ENCODE measurements around the gene WBP2NL.

WBP2NL gene

DNA sequence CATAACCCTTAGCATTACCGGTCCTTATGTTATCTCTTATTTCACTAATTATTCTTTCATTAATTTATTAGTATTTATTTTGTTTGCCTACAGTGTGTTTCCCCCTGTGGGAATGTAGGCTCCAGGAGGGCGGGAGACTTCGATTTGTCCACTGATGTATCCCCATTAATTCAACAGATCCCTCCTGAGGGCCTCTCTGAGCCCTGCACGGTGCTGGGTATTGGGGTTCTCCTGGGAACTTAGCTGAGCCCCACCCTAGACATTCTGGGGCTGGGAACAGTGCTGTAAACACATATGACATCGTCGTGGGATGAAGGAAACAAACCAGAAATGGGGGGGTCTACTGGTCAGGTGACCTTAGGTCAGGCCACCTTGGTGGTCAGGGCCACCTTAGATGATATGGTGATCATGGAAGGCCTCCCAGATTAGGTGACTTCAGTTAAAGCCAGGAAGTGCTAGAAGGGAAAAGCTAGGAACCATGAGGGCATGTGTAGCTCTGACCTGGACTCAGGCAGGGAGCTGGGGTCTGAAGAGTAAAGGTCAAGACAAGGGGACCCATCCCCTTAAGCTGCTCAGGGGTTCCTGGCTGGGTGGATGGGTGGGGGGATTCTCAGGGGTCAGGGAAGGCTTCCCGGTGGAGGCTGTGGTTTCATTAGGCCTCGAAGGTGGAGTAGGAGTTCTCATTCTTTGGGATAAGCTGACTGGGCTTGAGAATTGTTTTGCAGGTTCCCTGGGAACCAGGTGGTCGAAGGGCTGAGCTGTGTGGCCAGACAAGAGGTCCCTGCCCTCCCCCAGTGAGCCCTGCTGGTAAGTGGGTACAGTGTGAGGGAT, 76.5 kb downstream of the WBP2NL start:
- DNase-seq (ENCODE audit: low read depth): peak; percentile 12
- TF ChIP-seq, protein P1, sequence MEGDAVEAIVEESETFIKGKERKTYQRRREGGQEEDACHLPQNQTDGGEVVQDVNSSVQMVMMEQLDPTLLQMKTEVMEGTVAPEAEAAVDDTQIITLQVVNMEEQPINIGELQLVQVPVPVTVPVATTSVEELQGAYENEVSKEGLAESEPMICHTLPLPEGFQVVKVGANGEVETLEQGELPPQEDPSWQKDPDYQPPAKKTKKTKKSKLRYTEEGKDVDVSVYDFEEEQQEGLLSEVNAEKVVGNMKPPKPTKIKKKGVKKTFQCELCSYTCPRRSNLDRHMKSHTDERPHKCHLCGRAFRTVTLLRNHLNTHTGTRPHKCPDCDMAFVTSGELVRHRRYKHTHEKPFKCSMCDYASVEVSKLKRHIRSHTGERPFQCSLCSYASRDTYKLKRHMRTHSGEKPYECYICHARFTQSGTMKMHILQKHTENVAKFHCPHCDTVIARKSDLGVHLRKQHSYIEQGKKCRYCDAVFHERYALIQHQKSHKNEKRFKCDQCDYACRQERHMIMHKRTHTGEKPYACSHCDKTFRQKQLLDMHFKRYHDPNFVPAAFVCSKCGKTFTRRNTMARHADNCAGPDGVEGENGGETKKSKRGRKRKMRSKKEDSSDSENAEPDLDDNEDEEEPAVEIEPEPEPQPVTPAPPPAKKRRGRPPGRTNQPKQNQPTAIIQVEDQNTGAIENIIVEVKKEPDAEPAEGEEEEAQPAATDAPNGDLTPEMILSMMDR (conservative IDR thresholded peaks at IDR 0.05; ENCODE audit: low read depth, low read length): no peak
- H3K4me3 ChIP-seq (ENCODE audit: low read depth, low read length): peak overlapping the region; percentile 87

DNA sequence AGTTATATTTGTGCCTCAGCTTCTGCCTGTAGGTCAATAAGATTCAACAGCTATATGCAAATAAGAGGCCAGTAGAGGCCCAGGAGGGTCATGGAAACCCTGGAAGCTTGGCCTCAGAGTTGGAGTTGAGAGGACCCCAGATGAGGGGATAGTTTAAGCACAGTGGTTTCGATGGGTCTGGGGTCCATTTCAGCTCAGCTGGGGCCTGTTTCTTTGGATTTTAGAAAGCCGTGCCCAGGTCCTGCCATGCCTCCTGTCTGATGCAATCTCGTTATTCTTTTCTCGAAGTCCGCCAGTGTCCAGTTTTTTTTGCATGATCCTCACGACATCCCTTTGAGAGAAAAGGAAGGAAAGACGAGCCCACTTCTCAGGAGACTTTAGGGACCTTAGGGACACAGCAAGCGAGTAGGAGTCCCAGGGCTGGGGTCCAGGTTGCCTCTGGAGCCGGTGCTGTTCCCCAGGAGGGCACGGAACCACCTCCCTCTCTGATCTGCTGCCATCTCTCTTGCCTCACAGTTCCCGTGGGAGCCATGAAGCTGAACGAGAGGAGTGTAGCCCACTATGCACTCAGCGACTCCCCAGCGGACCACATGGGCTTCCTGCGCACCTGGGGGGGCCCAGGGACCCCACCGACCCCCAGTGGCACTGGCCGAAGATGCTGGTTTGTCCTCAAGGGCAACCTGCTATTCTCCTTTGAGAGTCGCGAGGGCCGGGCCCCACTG, 78.3 kb downstream of the WBP2NL start:
- H3K4me3 ChIP-seq (ENCODE audit: low read depth, low read length): no peak overlapping the region

DNA sequence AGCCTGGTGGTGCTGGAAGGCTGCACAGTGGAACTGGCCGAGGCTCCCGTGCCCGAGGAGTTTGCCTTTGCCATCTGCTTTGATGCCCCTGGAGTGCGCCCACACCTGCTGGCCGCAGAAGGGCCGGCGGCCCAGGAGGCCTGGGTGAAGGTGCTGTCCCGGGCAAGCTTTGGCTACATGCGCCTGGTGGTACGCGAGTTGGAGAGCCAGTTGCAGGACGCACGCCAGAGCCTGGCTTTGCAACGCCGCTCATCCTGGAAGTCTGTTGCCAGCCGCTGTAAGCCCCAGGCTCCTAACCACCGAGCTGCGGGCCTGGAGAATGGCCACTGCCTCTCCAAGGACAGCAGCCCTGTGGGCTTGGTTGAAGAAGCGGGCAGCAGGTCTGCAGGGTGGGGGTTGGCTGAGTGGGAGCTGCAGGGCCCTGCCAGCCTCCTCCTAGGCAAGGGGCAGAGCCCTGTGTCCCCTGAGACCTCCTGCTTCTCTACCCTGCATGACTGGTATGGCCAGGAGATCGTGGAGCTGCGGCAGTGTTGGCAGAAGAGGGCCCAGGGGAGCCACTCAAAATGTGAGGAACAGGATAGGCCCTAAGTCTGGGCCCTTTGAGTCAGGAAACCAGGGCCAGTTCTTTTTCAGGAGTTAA, 79.0 kb downstream of the WBP2NL start:
- no peak overlapping the region for H3K4me3 ChIP-seq (ENCODE audit: low read depth, low read length)
- no peak for DNase-seq (ENCODE audit: low read depth)
- TF ChIP-seq, protein P1 (conservative IDR thresholded peaks at IDR 0.05; ENCODE audit: low read depth, low read length): no peak

More for the DNA sequence above, 78.3 kb downstream of the WBP2NL start:
- DNase-seq (ENCODE audit: low read depth): no peak
- TF ChIP-seq, protein P1 (conservative IDR thresholded peaks at IDR 0.05; ENCODE audit: low read depth, low read length): no peak
